Loucy (cell line): ENCODE data around the gene KDM7A.

Experiments used
- CTCF ChIP-seq: fragments of 200-600 bp; sonication (generic); conservative IDR thresholded peaks from 2 replicates; pipeline ENCODE4 v1.5.1; 2014; ENCODE audit warnings: mild to moderate bottlenecking, antibody characterized with exemption, low read length
- EZH2phosphoT487 ChIP-seq: fragments of 200-600 bp; IDR thresholded peaks from 2 replicates; pipeline ENCODE4 v1.6.1; 2018; ENCODE audit warnings: antibody characterized with exemption, mild to moderate bottlenecking, moderate library complexity, borderline replicate concordance

- TF ChIP-seq CTCF (no peak), EZH2phosphoT487 (no peak)
Measured at GRCh38 chr7:140060788-140061606, 115.8 kb downstream of the KDM7A start.
